A549 (cell line): ENCODE data around the gene ADIRF. TPM values are rescaled to one million over a fixed set of nuclear protein-coding genes. Genes with fewer than 3 reads are reported as not detected.
A peak's percentile ranks its signal among the peaks of the same experiment; 100 is the strongest.
"Not testable (repeated sequence)": the region's sequence is repeated elsewhere in the genome, so short reads cannot be mapped to it uniquely, and the experiment has no call there.

Experiments used
- ATAC-seq, 2 experiments: fragments of 200-7000 bp in 1 of 2; fragments of >200 bp in 1 of 2; cut with Nextera tagmentation in 1 of 2; cut with Tn5 transposase in 1 of 2; 3 replicates each; pipeline versions ENCODE4 v1.8.0 to v1.9.1; 2018 to 2020; ENCODE audit warnings: mild to moderate bottlenecking in 1 of 2, moderate library complexity in 1 of 2
- CTCF ChIA-PET: fragments of 300-600 bp; sonication (Branson Sonifier 250); formaldehyde crosslinking; extraction: SDS; loops from one replicate; lab custom pipeline; 2021; ENCODE audit warnings: antibody characterized with exemption, inconsistent platforms; lab: Yijun Ruan, JAX
- POLR2A ChIA-PET: fragments of 350-600 bp; formaldehyde crosslinking; extraction: SDS; loops from one replicate; lab custom pipeline; 2021; ENCODE audit warnings: antibody characterized with exemption, inconsistent platforms; lab: Yijun Ruan, JAX
- DNase-seq, 2 experiments: peaks; one replicate each; pipeline versions ENCODE4 v3.0.0 to v3.0.0-alpha.2; 2011 to 2016; ENCODE audit warnings: low read depth in 1 of 2, low spot score in 1 of 2
- FAIRE-seq: peaks from 2 replicates; lab custom pipeline; 2011; peaks lifted over from hg19 to GRCh38; lab: Jason Lieb, UNC
- H3K27ac ChIP-seq, 2 experiments: fragments of >200 bp; sonication (Bioruptor Twin); formaldehyde crosslinking; 3 replicates each; pipeline ENCODE4 v1.5.1; 2016 to 2017
- H3K4me1 ChIP-seq: fragments of >200 bp; sonication (Bioruptor Twin); formaldehyde crosslinking; 3 replicates; pipeline ENCODE4 v1.6.1; 2016
- H3K4me2 ChIP-seq: fragments of >200 bp; sonication (Bioruptor Twin); formaldehyde crosslinking; 3 replicates; pipeline ENCODE4 v1.6.1; 2016
- H3K4me3 ChIP-seq: fragments of >200 bp; sonication (Bioruptor Twin); formaldehyde crosslinking; 3 replicates; pipeline ENCODE4 v1.5.1; 2016
- H3K9me3 ChIP-seq: fragments of >200 bp; sonication (Bioruptor Twin); formaldehyde crosslinking; 3 replicates; pipeline ENCODE4 v1.6.1; 2016
- CBX8 ChIP-seq: fragments of 200-600 bp; sonication (generic); IDR thresholded peaks from 2 replicates; pipeline ENCODE4 v1.6.1; 2016
- CEBPB ChIP-seq, 2 experiments: fragments of >200 bp in 1 of 2; sonication (Bioruptor Twin) in 1 of 2; formaldehyde crosslinking in 1 of 2; IDR thresholded peaks; 2 replicates each; pipeline ENCODE4 v1.6.1; 2012 to 2016
- EHMT2 ChIP-seq: fragments of 200-600 bp; sonication (generic); IDR thresholded peaks from 2 replicates; pipeline ENCODE4 v1.6.1; 2016; ENCODE audit warnings: antibody characterized with exemption, low read depth, mild to moderate bottlenecking, moderate library complexity
- EP300 ChIP-seq, 2 experiments: fragments of >200 bp; sonication (Bioruptor Twin); formaldehyde crosslinking; IDR thresholded peaks; 2 replicates in 1 of 2; 3 replicates in 1 of 2; pipeline ENCODE4 v1.6.1; 2016 to 2017
- FOSB ChIP-seq: fragments of 250-450 bp; sonication (Bioruptor Pico); IDR thresholded peaks from 2 replicates; pipeline ENCODE4 v1.5.0; 2020; ENCODE audit warnings: mild to moderate bottlenecking, moderate library complexity
- HOXB13 ChIP-seq: fragments of 250-450 bp; sonication (Bioruptor Pico); IDR thresholded peaks from 2 replicates; pipeline ENCODE4 v1.5.0; 2020; ENCODE audit warnings: low read depth, mild to moderate bottlenecking, moderate library complexity
- JUNB ChIP-seq: fragments of >200 bp; sonication (Bioruptor Twin); formaldehyde crosslinking; IDR thresholded peaks from 2 replicates; pipeline ENCODE4 v1.6.1; 2016
- MAZ ChIP-seq: fragments of 150-350 bp; IDR thresholded peaks from 2 replicates; pipeline ENCODE4 v1.6.1; 2014; ENCODE audit warnings: antibody characterized with exemption, low read depth, low read length, borderline replicate concordance
- MYC ChIP-seq: IDR thresholded peaks from 2 replicates; pipeline ENCODE4 v1.6.1; 2012; ENCODE audit warnings: mild to moderate bottlenecking, inconsistent platforms, low read length, improper control_type of control experiment, borderline replicate concordance
- NR3C1 ChIP-seq: fragments of >200 bp; sonication (Bioruptor Twin); formaldehyde crosslinking; IDR thresholded peaks from 3 replicates; pipeline ENCODE4 v1.6.1; 2017
- POLR2AphosphoS2 ChIP-seq: conservative IDR thresholded peaks from 2 replicates; pipeline ENCODE4 v1.6.1; 2012; ENCODE audit warnings: low read length, improper control_type of control experiment, inconsistent platforms
- RAD21 ChIP-seq, 2 experiments: fragments of >200 bp in 1 of 2; sonication (Bioruptor Twin) in 1 of 2; formaldehyde crosslinking in 1 of 2; IDR thresholded peaks in 1 of 2; conservative IDR thresholded peaks in 1 of 2; 2 replicates in 1 of 2; 3 replicates in 1 of 2; pipeline ENCODE4 v1.6.1; 2012 to 2018; ENCODE audit warnings: inconsistent platforms in 1 of 2
- SREBF2 ChIP-seq: fragments of 450-650 bp; IDR thresholded peaks from 2 replicates; pipeline ENCODE4 v1.6.1; 2014; ENCODE audit warnings: mild to moderate bottlenecking, moderate library complexity
- TP53 ChIP-seq: fragments of 250-450 bp; sonication (Bioruptor Pico); IDR thresholded peaks from 2 replicates; pipeline ENCODE4 v1.5.0; 2021; ENCODE audit warnings: mild to moderate bottlenecking, moderate library complexity
- ZFP36 ChIP-seq: fragments of 450-650 bp; IDR thresholded peaks from 2 replicates; pipeline ENCODE4 v1.6.1; 2014; ENCODE audit warnings: borderline replicate concordance; ENCODE audit not compliant: partially characterized antibody
- WGBS: methylation state at CpG from one replicate; pipeline ENCODE4 v1.1.6; 2017; ENCODE audit errors: missing lambda C conversion rate; 5-methylcytosine and 5-hydroxymethylcytosine counted together
- polyA plus RNA-seq, 4 experiments: library from polyadenylated mRNA; depleted of rRNA in 3 of 4; stranded (reverse); fragments of >200 nt; fragmentation: RNase III in 1 of 4; extraction: RNeasy Plus Mini Kit Qiagen cat#74134 plus additional on column Dnase treatment in 1 of 4; gene quantifications; 2 replicates in 3 of 4; 3 replicates in 1 of 4; pipeline ENCODE4 v1.2.3, GENCODE V29; 2011 to 2017
- TF ChIP-seq, protein P1 (sequence below): IDR thresholded peaks from 2 replicates; pipeline ENCODE4 v1.6.1; 2012
- TF ChIP-seq, protein P2 (sequence below): IDR thresholded peaks from 2 replicates; pipeline ENCODE4 v1.6.1; 2012; ENCODE audit warnings: low read depth, borderline replicate concordance
- TF ChIP-seq, protein P3 (sequence below): fragments of 250-450 bp; sonication (Bioruptor Pico); IDR thresholded peaks from 2 replicates; pipeline ENCODE4 v1.5.0; 2021; ENCODE audit warnings: mild to moderate bottlenecking, moderate library complexity, borderline replicate concordance
- TF ChIP-seq, protein P4 (sequence below): fragments of >200 bp; sonication (Bioruptor Twin); formaldehyde crosslinking; IDR thresholded peaks from 3 replicates; pipeline ENCODE4 v1.6.1; 2016
- TF ChIP-seq, protein P5 (sequence below): fragments of >200 bp; sonication (Bioruptor Twin); formaldehyde crosslinking; IDR thresholded peaks from 3 replicates; pipeline ENCODE4 v1.5.1; 2016
- TF ChIP-seq, protein P6 (sequence below): fragments of 450-650 bp; IDR thresholded peaks from 2 replicates; pipeline ENCODE4 v1.6.1; 2014; ENCODE audit warnings: antibody characterized with exemption
- TF ChIP-seq, protein P7 (sequence below): fragments of 150-350 bp; IDR thresholded peaks from 2 replicates; pipeline ENCODE4 v1.6.1; 2014; ENCODE audit warnings: low read depth, mild to moderate bottlenecking, low read length

ADIRF gene
- polyA plus RNA-seq, 2 of the 4 experiments (the other 2 are of a cell fraction), result not detected

DNA sequence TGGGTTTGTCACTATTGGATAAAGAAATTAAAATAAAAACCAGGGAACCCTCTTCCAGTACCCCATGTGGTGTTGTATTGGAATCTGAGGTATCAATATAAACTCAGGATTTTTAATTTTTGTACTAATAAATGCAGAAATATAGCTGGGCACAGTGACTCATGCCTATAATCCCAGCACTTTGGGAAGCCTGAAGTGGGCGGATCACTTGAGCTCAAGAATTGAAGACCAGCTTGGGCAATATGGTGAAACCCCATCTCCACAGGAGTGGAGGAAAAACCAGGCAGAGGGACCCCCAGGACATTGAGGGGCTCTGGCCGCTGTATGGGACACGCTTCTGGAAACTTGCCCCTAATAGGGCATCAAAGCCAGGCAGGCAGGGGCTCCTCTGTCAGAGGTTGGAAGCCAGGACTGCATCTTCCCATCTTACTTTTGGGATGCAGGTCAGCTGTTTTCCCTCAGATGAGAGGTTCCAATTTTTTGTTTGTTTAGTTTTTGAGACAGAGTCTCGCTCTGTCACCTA is 11.1 kb downstream of the ADIRF start:
- 0 out of 6 replicates have a peak, but pooled peaks of 1 of the 2 experiments have one; percentile 22 for ATAC-seq
- Histone ChIP-seq H3K4me1 (peaks cover 26% of the 10 kb centered on the region), H3K27ac (no peak overlapping the region), H3K4me2 (peak overlapping the region; percentile 32; the same call in 1 of the 3 replicates), H3K4me3 (no peak overlapping the region), H3K9me3 (no peaks in the 10 kb centered on the region)
- TF ChIP-seq, protein P1, sequence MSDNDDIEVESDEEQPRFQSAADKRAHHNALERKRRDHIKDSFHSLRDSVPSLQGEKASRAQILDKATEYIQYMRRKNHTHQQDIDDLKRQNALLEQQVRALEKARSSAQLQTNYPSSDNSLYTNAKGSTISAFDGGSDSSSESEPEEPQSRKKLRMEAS, result no peak
- TF ChIP-seq, protein P2, sequence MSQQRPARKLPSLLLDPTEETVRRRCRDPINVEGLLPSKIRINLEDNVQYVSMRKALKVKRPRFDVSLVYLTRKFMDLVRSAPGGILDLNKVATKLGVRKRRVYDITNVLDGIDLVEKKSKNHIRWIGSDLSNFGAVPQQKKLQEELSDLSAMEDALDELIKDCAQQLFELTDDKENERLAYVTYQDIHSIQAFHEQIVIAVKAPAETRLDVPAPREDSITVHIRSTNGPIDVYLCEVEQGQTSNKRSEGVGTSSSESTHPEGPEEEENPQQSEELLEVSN, result no peak
- TF ChIP-seq MYC (no peak), ZFP36 (no peak), CEBPB (IDR thresholded peaks at IDR 0.05) (no peak), NR3C1 (no peak)
- TF ChIP-seq, protein P3, sequence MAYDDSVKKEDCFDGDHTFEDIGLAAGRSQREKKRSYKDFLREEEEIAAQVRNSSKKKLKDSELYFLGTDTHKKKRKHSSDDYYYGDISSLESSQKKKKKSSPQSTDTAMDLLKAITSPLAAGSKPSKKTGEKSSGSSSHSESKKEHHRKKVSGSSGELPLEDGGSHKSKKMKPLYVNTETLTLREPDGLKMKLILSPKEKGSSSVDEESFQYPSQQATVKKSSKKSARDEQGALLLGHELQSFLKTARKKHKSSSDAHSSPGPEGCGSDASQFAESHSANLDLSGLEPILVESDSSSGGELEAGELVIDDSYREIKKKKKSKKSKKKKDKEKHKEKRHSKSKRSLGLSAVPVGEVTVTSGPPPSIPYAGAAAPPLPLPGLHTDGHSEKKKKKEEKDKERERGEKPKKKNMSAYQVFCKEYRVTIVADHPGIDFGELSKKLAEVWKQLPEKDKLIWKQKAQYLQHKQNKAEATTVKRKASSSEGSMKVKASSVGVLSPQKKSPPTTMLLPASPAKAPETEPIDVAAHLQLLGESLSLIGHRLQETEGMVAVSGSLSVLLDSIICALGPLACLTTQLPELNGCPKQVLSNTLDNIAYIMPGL, result no peak
- TF ChIP-seq, protein P4, sequence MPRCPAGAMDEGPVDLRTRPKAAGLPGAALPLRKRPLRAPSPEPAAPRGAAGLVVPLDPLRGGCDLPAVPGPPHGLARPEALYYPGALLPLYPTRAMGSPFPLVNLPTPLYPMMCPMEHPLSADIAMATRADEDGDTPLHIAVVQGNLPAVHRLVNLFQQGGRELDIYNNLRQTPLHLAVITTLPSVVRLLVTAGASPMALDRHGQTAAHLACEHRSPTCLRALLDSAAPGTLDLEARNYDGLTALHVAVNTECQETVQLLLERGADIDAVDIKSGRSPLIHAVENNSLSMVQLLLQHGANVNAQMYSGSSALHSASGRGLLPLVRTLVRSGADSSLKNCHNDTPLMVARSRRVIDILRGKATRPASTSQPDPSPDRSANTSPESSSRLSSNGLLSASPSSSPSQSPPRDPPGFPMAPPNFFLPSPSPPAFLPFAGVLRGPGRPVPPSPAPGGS, result no peak
- ChIA-PET POLR2A (no interaction called here), CTCF (interaction anchor here (1.1 to 1.4 kb wide), 2 partner anchors 10 to 13 kb away, joined by 3 to 4 read pairs; no protein-coding TSS in a partner anchor)
- no peak for FAIRE-seq
- WGBS, result 87% methylated on average over 4 of the region's 4 CpGs
- DNase-seq, result no peak

DNA sequence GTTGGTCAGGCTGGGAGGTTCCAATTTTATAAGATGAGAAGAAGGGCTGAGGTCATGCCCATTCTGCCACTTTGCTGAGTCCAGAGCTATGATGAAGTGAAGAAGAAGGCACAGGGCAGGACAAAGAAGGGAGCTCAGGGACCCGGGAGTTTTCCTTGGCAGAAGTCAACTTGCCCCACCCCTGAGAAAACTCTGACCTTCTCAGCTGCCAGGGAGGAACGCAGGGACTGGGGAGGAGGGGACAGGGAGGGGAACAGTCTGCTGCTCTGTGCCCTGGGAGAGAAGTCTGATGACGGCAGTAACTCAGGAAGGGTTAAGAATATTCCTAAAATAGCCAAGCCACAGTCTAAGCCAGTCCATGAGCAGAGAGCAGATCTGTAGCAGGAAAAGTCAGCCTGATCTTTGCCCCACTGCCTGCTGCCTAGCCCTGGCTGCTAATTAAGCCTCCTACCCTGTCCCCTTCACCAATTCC is 11.7 kb downstream of the ADIRF start:
- FAIRE-seq (no peak), ATAC-seq (peak; percentile 56 to 68; a peak in 5 of 6 replicates), DNase-seq (peak in 1 of 2 experiments; percentile 43)
- ChIA-PET POLR2A (no interaction called here), CTCF (interaction anchor here (1.1 to 1.4 kb wide), 2 partner anchors 9 to 13 kb away, joined by 3 to 4 read pairs; no protein-coding TSS in a partner anchor)
- peaks cover 23% of the 10 kb centered on the region for H3K4me1 ChIP-seq
- TF ChIP-seq SREBF2 (no peak), TP53 (CRISPR knock-in tag) (no peak), HOXB13 (CRISPR knock-in tag) (no peak)
- peak overlapping the region; percentile 32 for H3K4me2 ChIP-seq
- peak overlapping the region; percentile 5 to 29; a peak in 3 of 6 replicates for H3K27ac ChIP-seq
- no peaks in the 10 kb centered on the region for H3K9me3 ChIP-seq
- H3K4me3 ChIP-seq, result no peak overlapping the region
- 25% methylated on average over 3 of the region's 3 CpGs for WGBS

DNA sequence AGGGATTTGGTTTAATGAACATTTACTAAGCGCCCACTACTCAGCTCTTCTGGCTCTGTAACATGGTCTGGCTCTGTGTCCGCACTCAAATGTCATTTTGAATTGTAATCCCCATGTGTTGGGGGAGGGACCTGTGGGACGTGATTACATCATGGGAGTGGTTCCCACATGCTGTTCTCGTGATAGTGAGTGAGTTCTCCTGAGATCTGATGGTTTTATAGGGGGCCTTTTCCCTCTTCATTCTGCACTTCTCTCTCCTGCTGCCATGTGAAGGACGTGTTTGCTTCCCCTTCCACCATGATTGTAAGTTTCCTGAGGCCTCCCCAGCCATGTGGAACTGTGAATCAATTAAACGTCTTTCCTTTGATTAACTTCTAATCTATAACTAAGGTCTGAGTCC is 12.7 kb downstream of the ADIRF start:
- H3K4me1 ChIP-seq, result peaks cover 23% of the 10 kb centered on the region
- H3K4me2 ChIP-seq, CTCF ChIA-PET, FAIRE-seq, ATAC-seq, DNase-seq, H3K4me3 ChIP-seq, H3K27ac ChIP-seq, POLR2A ChIA-PET, H3K9me3 ChIP-seq: not testable (repeated sequence)
- WGBS, result 77% methylated on average over 6 of the region's 6 CpGs

DNA sequence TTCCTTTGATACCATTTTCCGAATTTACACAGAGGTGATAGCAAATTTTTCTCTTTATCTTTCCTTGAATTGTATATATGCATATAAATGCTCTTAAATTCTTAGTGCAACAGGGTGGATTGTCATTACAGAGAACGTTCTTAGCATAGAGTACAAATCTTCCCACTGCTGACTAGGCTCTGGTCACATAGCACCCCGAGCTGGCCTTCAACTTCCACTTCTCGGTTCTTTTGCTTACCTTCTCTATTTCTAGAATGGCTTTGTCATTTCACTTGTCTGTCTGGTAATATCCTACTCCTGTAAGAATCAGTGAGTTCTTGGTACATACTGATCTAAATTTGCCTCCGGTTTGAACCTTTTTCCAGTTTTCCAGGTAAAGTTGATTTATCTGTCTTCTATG is 13.4 kb downstream of the ADIRF start:
- DNase-seq (no peak), FAIRE-seq (no peak), ATAC-seq (no peak)
- H3K4me2 ChIP-seq, result no peak overlapping the region
- CTCF ChIA-PET, result no interaction called here
- no peak overlapping the region for H3K27ac ChIP-seq
- H3K4me3 ChIP-seq, result no peak overlapping the region
- no peaks in the 10 kb centered on the region for H3K9me3 ChIP-seq
- H3K4me1 ChIP-seq, result peaks cover 23% of the 10 kb centered on the region
- POLR2A ChIA-PET, result no interaction called here
- 73% methylated on average over 5 of the region's 5 CpGs for WGBS
- TF ChIP-seq MAZ, result no peak
- TF ChIP-seq POLR2AphosphoS2, result no peak
- TF ChIP-seq, protein P5, sequence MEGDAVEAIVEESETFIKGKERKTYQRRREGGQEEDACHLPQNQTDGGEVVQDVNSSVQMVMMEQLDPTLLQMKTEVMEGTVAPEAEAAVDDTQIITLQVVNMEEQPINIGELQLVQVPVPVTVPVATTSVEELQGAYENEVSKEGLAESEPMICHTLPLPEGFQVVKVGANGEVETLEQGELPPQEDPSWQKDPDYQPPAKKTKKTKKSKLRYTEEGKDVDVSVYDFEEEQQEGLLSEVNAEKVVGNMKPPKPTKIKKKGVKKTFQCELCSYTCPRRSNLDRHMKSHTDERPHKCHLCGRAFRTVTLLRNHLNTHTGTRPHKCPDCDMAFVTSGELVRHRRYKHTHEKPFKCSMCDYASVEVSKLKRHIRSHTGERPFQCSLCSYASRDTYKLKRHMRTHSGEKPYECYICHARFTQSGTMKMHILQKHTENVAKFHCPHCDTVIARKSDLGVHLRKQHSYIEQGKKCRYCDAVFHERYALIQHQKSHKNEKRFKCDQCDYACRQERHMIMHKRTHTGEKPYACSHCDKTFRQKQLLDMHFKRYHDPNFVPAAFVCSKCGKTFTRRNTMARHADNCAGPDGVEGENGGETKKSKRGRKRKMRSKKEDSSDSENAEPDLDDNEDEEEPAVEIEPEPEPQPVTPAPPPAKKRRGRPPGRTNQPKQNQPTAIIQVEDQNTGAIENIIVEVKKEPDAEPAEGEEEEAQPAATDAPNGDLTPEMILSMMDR, result no peak
- TF ChIP-seq JUNB, result no peak
- TF ChIP-seq, protein P6, sequence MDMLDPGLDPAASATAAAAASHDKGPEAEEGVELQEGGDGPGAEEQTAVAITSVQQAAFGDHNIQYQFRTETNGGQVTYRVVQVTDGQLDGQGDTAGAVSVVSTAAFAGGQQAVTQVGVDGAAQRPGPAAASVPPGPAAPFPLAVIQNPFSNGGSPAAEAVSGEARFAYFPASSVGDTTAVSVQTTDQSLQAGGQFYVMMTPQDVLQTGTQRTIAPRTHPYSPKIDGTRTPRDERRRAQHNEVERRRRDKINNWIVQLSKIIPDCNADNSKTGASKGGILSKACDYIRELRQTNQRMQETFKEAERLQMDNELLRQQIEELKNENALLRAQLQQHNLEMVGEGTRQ, result no peak
- TF ChIP-seq EP300 (IDR thresholded peaks at IDR 0.05), result no peak
- TF ChIP-seq RAD21 (conservative IDR thresholded peaks at IDR 0.05 in 1 of 2, IDR thresholded peaks at IDR 0.05 in 1 of 2), result no peak
- no peak for TF ChIP-seq NR3C1
- no peak for TF ChIP-seq CBX8
- no peak for TF ChIP-seq FOSB (CRISPR knock-in tag)
- TF ChIP-seq EHMT2, result no peak
- TF ChIP-seq, protein P7, sequence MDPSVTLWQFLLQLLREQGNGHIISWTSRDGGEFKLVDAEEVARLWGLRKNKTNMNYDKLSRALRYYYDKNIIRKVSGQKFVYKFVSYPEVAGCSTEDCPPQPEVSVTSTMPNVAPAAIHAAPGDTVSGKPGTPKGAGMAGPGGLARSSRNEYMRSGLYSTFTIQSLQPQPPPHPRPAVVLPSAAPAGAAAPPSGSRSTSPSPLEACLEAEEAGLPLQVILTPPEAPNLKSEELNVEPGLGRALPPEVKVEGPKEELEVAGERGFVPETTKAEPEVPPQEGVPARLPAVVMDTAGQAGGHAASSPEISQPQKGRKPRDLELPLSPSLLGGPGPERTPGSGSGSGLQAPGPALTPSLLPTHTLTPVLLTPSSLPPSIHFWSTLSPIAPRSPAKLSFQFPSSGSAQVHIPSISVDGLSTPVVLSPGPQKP, result no peak
